HG02798 (cell line): ENCODE data around the gene TMEM239.
A peak's percentile ranks its signal among the peaks of the same experiment; 100 is the strongest.
"Not testable (repeated sequence)": the region's sequence is repeated elsewhere in the genome, so short reads cannot be mapped to it uniquely, and the experiment has no call there.

Experiments
- ATAC-seq: cut with Tn5 transposase; IDR thresholded peaks from one replicate; pipeline ENCODE4 v1.9.1; 2021; ENCODE audit warnings: mild to moderate bottlenecking; ENCODE audit not compliant: unreplicated experiment, poor library complexity

Gene TMEM239

DNA sequence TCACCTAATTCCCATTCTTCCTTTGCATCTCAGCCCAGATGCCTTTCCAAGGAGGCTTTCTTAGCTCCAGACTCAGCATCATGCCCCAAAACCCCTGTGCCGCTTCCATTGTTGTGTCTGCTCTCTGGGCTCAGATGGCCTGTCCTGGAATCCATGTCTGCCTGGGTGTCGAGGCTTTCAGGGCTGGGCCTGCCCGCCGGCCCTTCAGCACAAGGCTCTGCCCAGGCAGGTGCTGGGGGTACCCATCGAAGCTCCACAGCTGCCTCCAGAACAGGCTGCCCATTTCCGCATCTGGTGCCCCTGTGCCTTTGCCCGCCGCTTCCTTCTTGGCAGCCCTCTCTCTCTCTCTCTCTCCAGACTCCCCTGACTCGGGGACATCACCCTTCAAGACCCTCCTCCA is 16.9 kb upstream of the TMEM239 start:
- ATAC-seq = no peak

- peak; percentile 22 for ATAC-seq
These were observed 16.3 kb upstream of the TMEM239 start for GRCh38 chr20:2799688-2800520.

- peak; percentile 37 for ATAC-seq
These were observed 15.5 kb upstream of the TMEM239 start, which contains the start of gene CPXM1 for GRCh38 chr20:2800521-2801285. Gene CPXM1 (minus strand): TSS chr20:2800627. CDS start chr20:2800572, 55 bp downstream.

DNA sequence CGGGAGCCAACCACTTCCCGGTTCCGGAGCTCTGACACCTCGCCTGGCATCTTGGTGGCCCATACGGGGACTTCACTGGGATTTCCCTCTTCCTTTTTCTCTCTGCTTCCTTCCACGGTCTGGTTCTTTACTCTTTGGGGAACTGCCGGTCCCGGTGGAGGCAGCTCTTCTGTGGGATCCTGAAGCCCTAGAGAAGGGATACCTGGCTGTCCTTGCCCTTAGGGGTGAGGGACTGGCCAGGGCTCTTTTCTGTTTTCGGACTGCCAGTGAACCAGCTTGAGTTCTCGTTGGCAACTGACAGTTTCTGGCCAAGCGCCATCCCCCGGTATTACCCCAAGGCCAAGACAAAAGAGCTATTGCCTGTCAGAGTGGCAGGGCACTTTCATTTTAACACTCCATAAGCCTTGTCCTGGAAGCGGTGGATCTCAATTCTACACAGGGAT is 14.9 kb upstream of the TMEM239 start:
- no peak for ATAC-seq

DNA sequence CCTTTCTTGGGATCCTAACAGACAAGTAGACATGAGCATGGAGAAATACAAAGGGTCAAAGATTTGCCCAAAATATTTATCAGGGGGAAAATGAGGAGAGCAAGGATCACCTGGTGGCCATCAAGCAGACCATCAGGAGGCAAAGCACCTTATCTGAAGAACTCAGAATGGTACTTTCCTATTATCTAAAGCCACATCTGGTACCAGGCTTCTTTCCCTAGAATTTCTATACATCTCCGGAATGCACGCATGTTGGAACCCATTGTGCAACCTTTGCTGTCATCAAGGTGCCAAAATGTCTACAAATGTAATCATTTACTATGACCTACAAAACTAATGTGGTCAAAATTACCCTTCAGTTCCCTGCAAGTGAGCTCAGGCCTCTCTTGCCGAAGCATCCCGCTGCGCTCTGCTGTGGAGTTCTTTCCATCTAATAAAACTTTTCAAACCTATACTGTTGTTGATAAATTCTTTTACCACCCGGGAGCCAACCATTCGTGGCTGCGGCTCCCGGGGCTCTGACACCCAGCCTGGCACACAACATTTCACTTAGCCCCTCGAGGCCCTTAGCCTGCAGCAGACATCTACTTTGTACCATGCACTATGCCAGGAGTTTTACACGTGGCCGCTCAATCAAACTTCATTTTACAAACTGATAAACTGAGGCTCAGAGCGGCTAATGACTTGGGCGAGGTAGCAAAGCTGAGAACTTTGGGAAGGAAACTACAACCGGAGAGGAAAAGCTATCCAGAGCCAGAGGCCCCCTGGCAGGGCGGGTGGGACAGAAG is 11.9 kb upstream of the TMEM239 start:
- ATAC-seq = no peak

- ATAC-seq = no peak
These were observed 11.1 kb upstream of the TMEM239 start for GRCh38 chr20:2804852-2805688.

DNA sequence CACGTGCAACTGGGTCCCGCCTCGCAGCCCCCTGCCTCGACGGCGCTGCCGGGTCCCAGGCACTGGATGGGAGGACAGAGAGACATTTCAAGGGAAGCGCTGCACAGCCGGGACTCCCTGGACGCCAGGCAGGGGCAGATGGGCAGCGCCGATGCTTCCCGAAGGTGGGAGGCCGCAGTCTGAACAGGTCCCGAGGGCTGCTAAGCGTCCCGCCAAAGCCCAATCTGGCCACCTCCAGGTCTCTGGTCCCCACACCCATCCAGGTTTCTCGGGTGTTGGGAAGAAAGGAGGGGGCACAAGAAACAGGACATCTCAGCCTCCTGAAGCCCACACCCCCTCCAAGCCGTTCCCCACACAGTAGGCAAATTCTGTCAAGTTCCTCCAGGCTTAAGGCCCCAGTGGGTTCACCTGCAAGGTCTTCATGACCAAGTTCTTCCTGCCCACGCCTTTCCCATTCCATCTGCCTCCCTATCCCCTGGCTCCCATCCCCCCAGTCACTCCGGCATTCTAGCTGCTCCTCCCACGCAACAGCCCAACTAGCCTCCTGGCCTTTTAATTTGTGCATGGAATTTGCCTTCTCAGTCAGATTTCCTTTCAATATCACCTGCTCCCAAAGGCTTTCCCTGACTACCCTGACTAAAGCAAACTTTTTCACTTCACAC is 10.3 kb upstream of the TMEM239 start:
- no peak for ATAC-seq

- ATAC-seq = no peak
These were observed 9.8 kb upstream of the TMEM239 start for GRCh38 chr20:2806351-2806701.

DNA sequence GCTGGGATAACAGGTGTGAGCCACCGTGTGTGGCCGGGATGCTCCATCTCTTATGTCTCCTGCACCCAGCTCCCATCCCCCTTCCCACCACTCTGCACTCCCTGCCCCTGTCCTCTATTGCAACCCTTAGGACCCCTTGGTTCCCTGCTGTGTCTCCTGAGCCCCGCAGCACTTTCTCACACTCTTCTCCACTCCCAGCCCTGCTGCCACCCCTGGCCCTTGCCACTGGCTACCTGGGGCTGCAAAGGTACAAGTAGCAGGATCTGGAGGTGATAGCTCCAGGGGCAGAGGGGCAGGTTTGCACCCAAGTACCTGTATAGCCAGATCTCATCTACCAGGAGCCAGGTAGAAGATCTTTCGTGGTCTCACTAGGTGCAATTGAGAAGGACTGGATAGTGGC is 9.1 kb upstream of the TMEM239 start:
- ATAC-seq = no peak

- ATAC-seq = not testable (repeated sequence)
These were observed 8.2 kb upstream of the TMEM239 start for GRCh38 chr20:2807929-2808328.

- ATAC-seq = no peak
These were observed 6.5 kb upstream of the TMEM239 start for GRCh38 chr20:2809690-2810089.

DNA sequence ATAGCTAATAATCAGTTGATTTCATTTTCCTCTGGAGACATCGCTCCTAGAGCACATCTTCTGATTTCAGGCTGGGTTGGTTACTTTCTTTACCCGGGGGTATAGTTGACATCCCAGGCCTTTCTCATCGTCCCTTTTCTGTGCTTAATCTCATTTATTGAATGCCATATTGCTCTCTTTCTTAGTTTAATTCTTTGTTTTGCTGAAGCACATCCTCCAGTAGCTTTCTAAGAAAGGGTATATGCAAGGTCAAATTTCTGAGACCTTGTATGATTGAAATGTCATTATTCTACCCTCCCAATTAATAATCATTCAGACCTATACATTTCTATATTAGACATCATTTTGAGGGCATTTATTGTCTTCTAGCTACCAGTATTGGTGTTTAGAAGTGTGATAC is 4.0 kb upstream of the TMEM239 start:
- no peak for ATAC-seq

- no peak for ATAC-seq
These were observed 2.1 kb upstream of the TMEM239 start for GRCh38 chr20:2814076-2814475.

- no peak for ATAC-seq
These were observed 1.5 kb upstream of the TMEM239 start, which contains the start of gene C20orf141 for GRCh38 chr20:2814587-2815051. Gene C20orf141 (plus strand): TSS chr20:2814987. CDS start chr20:2815185, 198 bp downstream.

DNA sequence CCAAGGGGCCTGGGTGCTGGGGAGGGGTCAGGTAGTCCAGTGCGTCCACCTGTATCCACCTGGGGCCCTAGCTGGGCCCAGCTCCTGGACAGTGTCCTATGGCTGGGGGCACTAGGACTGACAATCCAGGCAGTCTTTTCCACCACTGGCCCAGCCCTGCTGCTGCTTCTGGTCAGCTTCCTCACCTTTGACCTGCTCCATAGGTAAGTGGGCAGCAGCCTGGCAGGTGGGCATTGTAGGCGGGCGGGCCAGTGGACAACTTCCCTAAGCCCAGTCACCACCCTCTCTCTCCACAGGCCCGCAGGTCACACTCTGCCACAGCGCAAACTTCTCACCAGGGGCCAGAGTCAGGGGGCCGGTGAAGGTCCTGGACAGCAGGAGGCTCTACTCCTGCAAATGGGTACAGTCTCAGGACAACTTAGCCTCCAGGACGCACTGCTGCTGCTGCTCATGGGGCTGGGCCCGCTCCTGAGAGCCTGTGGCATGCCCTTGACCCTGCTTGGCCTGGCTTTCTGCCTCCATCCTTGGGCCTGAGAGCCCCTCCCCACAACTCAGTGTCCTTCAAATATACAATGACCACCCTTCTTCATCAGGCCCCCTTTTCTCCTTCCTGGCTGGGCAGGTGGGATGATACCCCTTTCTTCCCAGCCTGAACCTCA is 793 bp upstream of the TMEM239 start:
- no peak for ATAC-seq

- ATAC-seq = no peak
These were observed 598 bp downstream of the TMEM239 start for GRCh38 chr20:2816583-2817340.

- ATAC-seq = no peak
These were observed 1.2 kb downstream of the TMEM239 start for GRCh38 chr20:2817341-2817726.
